ENCODE measurements around the gene MSI2. TPM values are rescaled to one million over a fixed set of nuclear protein-coding genes. Genes with fewer than 3 reads are reported as not detected.

Gene MSI2
- total RNA-seq, 1 donor: 23.2 TPM

DNA sequence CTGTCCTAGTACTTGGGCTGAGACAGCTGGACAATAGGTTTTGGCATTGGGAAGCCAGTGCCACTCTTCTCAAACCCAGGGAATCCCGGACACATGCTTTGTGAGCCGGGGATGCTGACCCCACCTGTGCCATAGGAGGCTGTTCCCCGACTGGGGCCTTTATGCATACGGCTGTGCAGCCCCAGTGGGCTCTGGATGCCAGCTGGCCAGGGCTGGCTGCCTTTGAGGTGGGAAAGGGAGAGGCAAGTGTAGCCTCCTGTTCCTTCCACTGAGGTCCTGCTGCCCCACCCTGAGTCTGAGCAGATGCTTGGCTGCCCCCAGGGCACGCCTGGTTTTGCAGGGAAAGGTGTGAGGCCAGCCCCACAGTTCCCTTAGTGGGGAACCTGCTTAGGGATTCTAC, 383.1 kb downstream of the MSI2 start:
- no peaks in the 10 kb centered on the region for H4K20me1 ChIP-seq (ENCODE audit: insufficient read depth, low read length)
- TF ChIP-seq, protein P1, sequence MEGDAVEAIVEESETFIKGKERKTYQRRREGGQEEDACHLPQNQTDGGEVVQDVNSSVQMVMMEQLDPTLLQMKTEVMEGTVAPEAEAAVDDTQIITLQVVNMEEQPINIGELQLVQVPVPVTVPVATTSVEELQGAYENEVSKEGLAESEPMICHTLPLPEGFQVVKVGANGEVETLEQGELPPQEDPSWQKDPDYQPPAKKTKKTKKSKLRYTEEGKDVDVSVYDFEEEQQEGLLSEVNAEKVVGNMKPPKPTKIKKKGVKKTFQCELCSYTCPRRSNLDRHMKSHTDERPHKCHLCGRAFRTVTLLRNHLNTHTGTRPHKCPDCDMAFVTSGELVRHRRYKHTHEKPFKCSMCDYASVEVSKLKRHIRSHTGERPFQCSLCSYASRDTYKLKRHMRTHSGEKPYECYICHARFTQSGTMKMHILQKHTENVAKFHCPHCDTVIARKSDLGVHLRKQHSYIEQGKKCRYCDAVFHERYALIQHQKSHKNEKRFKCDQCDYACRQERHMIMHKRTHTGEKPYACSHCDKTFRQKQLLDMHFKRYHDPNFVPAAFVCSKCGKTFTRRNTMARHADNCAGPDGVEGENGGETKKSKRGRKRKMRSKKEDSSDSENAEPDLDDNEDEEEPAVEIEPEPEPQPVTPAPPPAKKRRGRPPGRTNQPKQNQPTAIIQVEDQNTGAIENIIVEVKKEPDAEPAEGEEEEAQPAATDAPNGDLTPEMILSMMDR (IDR thresholded peaks at IDR 0.05; ENCODE audit: extremely low read depth, low read depth, low read length): no peak

DNA sequence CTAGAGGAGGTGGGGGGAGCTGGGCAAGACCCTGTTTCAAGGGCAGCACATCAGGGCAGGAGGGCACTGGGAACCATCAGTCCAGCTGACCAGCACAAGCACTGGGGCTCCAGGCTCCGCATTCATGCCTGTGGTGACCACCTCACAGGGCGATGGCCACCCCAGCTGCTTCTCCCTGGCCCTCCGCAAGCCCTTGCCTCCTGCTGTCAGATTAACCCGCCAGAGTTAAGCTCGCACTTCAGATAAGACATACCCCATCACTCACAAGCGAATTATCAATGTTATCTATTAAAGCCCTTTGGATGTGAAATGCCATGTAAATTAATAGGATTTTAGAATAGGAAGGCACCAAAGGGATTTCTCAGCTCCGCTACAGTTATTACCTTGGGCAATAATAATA, 383.8 kb downstream of the MSI2 start:
- Histone ChIP-seq H3K79me2 (ENCODE audit: insufficient read depth, low read length) (no peaks in the 10 kb centered on the region), H3K4me2 (ENCODE audit: insufficient read depth, low read length) (no peak overlapping the region), H4K20me1 (ENCODE audit: insufficient read depth, low read length) (no peaks in the 10 kb centered on the region), H2AFZ (ENCODE audit: low read length) (no peak overlapping the region), H3K36me3 (ENCODE audit: insufficient read depth, low read length) (no peaks in the 10 kb centered on the region), H3K27ac (ENCODE audit: low read depth, low read length) (no peak overlapping the region), H3K9me3 (ENCODE audit: low read depth, low read length) (no peaks in the 10 kb centered on the region), H3K4me1 (ENCODE audit: insufficient read depth, low read length) (no peaks in the 10 kb centered on the region), H3K27me3 (ENCODE audit: insufficient read depth, low read length) (no peaks in the 10 kb centered on the region), H3K4me3 (ENCODE audit: insufficient read depth, low read length) (no peak overlapping the region)
- peak; percentile 35 for DNase-seq (ENCODE audit: insufficient read length, low spot score, missing footprints)
- TF ChIP-seq, protein P1 (IDR thresholded peaks at IDR 0.05; ENCODE audit: extremely low read depth, low read depth, low read length): no peak

More for the DNA sequence above, 383.1 kb downstream of the MSI2 start:
- no peak overlapping the region for H2AFZ ChIP-seq (ENCODE audit: low read length)
- H3K79me2 ChIP-seq (ENCODE audit: insufficient read depth, low read length): no peaks in the 10 kb centered on the region
- no peaks in the 10 kb centered on the region for H3K27me3 ChIP-seq (ENCODE audit: insufficient read depth, low read length)
- peak; percentile 17 for DNase-seq (ENCODE audit: insufficient read length, low spot score, missing footprints)
- H3K4me1 ChIP-seq (ENCODE audit: insufficient read depth, low read length): no peaks in the 10 kb centered on the region
- no peak overlapping the region for H3K4me3 ChIP-seq (ENCODE audit: insufficient read depth, low read length)
- H3K9me3 ChIP-seq (ENCODE audit: low read depth, low read length): no peaks in the 10 kb centered on the region
- no peaks in the 10 kb centered on the region for H3K36me3 ChIP-seq (ENCODE audit: insufficient read depth, low read length)
- no peak overlapping the region for H3K27ac ChIP-seq (ENCODE audit: low read depth, low read length)
- H3K4me2 ChIP-seq (ENCODE audit: insufficient read depth, low read length): no peak overlapping the region

DNA sequence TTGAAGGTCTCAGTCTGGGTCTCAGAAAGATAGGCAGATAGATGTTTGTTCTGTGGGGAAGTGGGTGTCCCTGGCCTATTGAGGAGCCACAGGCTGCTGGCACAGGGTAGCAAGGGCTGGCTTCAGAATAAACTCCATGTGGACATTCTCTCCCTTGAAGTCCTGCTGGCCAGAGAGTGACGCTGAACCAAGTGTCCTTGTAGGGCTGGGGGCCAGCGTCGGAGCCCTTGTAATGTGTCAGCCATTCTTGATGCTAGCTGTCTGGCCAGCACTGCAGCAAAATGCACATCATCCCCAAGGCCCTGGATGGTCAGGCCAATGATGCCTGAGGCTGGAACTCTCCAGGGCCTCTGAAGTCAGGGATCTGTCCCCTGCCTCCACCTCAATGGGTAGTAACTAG, 385.4 kb downstream of the MSI2 start:
- no peak for DNase-seq (ENCODE audit: insufficient read length, low spot score, missing footprints)
- no peak overlapping the region for H3K27ac ChIP-seq (ENCODE audit: low read depth, low read length)
- no peaks in the 10 kb centered on the region for H3K79me2 ChIP-seq (ENCODE audit: insufficient read depth, low read length)
- no peaks in the 10 kb centered on the region for H3K36me3 ChIP-seq (ENCODE audit: insufficient read depth, low read length)
- H3K4me3 ChIP-seq (ENCODE audit: insufficient read depth, low read length): no peak overlapping the region
- no peak overlapping the region for H2AFZ ChIP-seq (ENCODE audit: low read length)
- no peak overlapping the region for H3K4me2 ChIP-seq (ENCODE audit: insufficient read depth, low read length)
- TF ChIP-seq, protein P1 (IDR thresholded peaks at IDR 0.05; ENCODE audit: extremely low read depth, low read depth, low read length): no peak
- H3K9me3 ChIP-seq (ENCODE audit: low read depth, low read length): no peaks in the 10 kb centered on the region
- no peaks in the 10 kb centered on the region for H3K27me3 ChIP-seq (ENCODE audit: insufficient read depth, low read length)
- H3K4me1 ChIP-seq (ENCODE audit: insufficient read depth, low read length): no peaks in the 10 kb centered on the region
- no peaks in the 10 kb centered on the region for H4K20me1 ChIP-seq (ENCODE audit: insufficient read depth, low read length)

DNA sequence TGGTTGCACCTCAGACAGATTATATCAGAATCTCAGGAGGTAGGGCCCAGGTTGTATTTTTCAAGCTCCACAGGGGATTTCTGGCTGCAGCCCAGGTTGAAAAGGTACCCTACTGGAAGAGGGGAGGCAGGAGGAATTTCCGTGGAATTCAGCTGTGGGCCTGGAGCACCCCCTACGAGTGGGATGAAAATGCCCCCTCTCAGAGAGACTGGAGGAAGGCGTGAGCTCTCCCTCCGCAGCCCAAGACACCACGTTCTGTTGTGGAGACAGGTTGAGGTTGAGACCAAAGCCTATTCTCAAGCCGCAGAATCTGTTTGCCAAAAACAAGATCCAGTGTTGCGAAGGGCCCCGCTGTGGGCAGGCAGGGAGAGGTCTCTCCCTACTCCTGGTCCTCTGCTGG, 386.7 kb downstream of the MSI2 start:
- H3K27me3 ChIP-seq (ENCODE audit: insufficient read depth, low read length): no peaks in the 10 kb centered on the region
- no peak overlapping the region for H3K27ac ChIP-seq (ENCODE audit: low read depth, low read length)
- H3K36me3 ChIP-seq (ENCODE audit: insufficient read depth, low read length): no peaks in the 10 kb centered on the region
- H3K4me1 ChIP-seq (ENCODE audit: insufficient read depth, low read length): no peaks in the 10 kb centered on the region
- no peaks in the 10 kb centered on the region for H3K79me2 ChIP-seq (ENCODE audit: insufficient read depth, low read length)
- H4K20me1 ChIP-seq (ENCODE audit: insufficient read depth, low read length): no peaks in the 10 kb centered on the region
- H3K9me3 ChIP-seq (ENCODE audit: low read depth, low read length): no peaks in the 10 kb centered on the region
- DNase-seq (ENCODE audit: insufficient read length, low spot score, missing footprints): no peak
- TF ChIP-seq, protein P1 (IDR thresholded peaks at IDR 0.05; ENCODE audit: extremely low read depth, low read depth, low read length): no peak
- H3K4me3 ChIP-seq (ENCODE audit: insufficient read depth, low read length): no peak overlapping the region
- no peak overlapping the region for H3K4me2 ChIP-seq (ENCODE audit: insufficient read depth, low read length)
- no peak overlapping the region for H2AFZ ChIP-seq (ENCODE audit: low read length)
